Upper lobe of left lung (tissue), 6 donors: ENCODE measurements around the gene PDLIM4. TPM values are rescaled to one million over a fixed set of nuclear protein-coding genes. Genes with fewer than 3 reads are reported as not detected.

Source experiments
- ATAC-seq, 2 donors: fragments of 200-7000 bp; cut with Tn5 transposase; one replicate each; pipeline ENCODE4 v1.9.1; 2022; ENCODE audit warnings: mild to moderate bottlenecking in 2 of 2, moderate library complexity in 2 of 2; ENCODE audit not compliant: low FRiP score in 2 of 2
- DNase-seq, 2 donors: peaks; one replicate each; pipeline ENCODE4 v3.0.0-alpha.2; 2019 to 2020
- H3K27ac ChIP-seq, 4 donors: fragments of 200-600 bp; sonication (generic); one replicate each; pipeline ENCODE4 v1.5.1; 2016 to 2019
- H3K27me3 ChIP-seq, 4 donors: fragments of 200-600 bp; sonication (generic); one replicate each; pipeline ENCODE4 v1.5.1; 2017 to 2019
- H3K36me3 ChIP-seq, 4 donors: fragments of 200-600 bp; sonication (generic); one replicate each; pipeline ENCODE4 v1.5.1; 2016 to 2019
- H3K4me1 ChIP-seq, 4 donors: fragments of 200-600 bp; sonication (generic); one replicate each; pipeline ENCODE4 v1.5.1; 2018 to 2019
- H3K4me3 ChIP-seq, 4 donors: fragments of 200-600 bp; sonication (generic); one replicate each; pipeline ENCODE4 v1.5.1; 2017 to 2019; ENCODE audit warnings: mild to moderate bottlenecking in 2 of 4, moderate library complexity in 1 of 4
- H3K9me3 ChIP-seq, 4 donors: fragments of 200-600 bp; sonication (generic); one replicate each; pipeline ENCODE4 v1.5.1; 2018 to 2019
- CTCF ChIP-seq, 6 experiments: fragments of 450-650 bp in 4 of 6; fragments of 200-600 bp in 2 of 6; sonication (generic) in 2 of 6; IDR thresholded peaks; one replicate each; pipeline ENCODE4 v1.5.1; 2016 to 2019; ENCODE audit warnings: antibody characterized with exemption in 6 of 6
- EP300 ChIP-seq, 4 donors: sonication (generic); formaldehyde crosslinking; IDR thresholded peaks; one replicate each; pipeline ENCODE4 v1.5.1; 2017; ENCODE audit warnings: antibody characterized with exemption in 4 of 4, control low read depth in 2 of 4
- POLR2A ChIP-seq, 4 donors: fragments of 450-650 bp; IDR thresholded peaks; one replicate each; pipeline ENCODE4 v1.5.1; 2016 to 2017; ENCODE audit warnings: antibody characterized with exemption in 4 of 4, mild to moderate bottlenecking in 2 of 4
- POLR2AphosphoS5 ChIP-seq, 2 donors: sonication (generic); formaldehyde crosslinking; IDR thresholded peaks; one replicate each; pipeline ENCODE4 v1.5.1; 2017; ENCODE audit warnings: antibody characterized with exemption in 2 of 2
- WGBS, 2 donors: methylation state at CpG; one replicate each; pipeline ENCODE4 v1.1.5; 2017 to 2018; 5-methylcytosine and 5-hydroxymethylcytosine counted together
- total RNA-seq, 6 donors: library from RNA; depleted of rRNA in 4 of 6; stranded (reverse); fragments of >200 nt in 4 of 6; gene quantifications; one replicate each; pipeline versions ENCODE4 v1.1.0 to v1.2.1, GENCODE V29; 2016 to 2021
- donor health status: DM: no; HTN: no; CAD: no; lungs with moderate emphysema.
- donor health status: DM: no; HTN: yes; CAD: no; lungs with severe emphysema.

The PDLIM4 gene
- total RNA-seq, 6 donors from 2014 or later, result 3.3 to 14.2 (median 10.6) TPM

- H3K27ac ChIP-seq, result no peak overlapping the region
- no peak for ATAC-seq
Observed at GRCh38 chr5:132253452-132254320, 3.8 kb upstream of the PDLIM4 start.

GRCh38 chr5:132254321-132254977 is 3.0 kb upstream of the PDLIM4 start:
- WGBS, 2 donors, result 50 to 63% methylated on average over 1 to 7 of the region's 7 CpGs
- Histone ChIP-seq H3K4me3 (no peak overlapping the region), H3K4me1 (peaks cover 5 to 21% (median 10%) of the 10 kb centered on the region in 4 donors), H3K36me3 (no peaks in the 10 kb centered on the region), H3K27ac (no peak overlapping the region), H3K9me3 (no peaks in the 10 kb centered on the region), H3K27me3 (peaks cover 0 to 6% (median 3%) of the 10 kb centered on the region in 4 donors)
- DNase-seq (peak in 1 of 2 donors; percentile 59), ATAC-seq (no peak)
- TF ChIP-seq POLR2A (IDR thresholded peaks at IDR 0.05), result no peak
- TF ChIP-seq CTCF (IDR thresholded peaks at IDR 0.05), result no peak
- TF ChIP-seq EP300 (IDR thresholded peaks at IDR 0.05), result no peak
- no peak for TF ChIP-seq POLR2AphosphoS5 (IDR thresholded peaks at IDR 0.05)

More at GRCh38 chr5:132253452-132254320, 3.8 kb upstream of the PDLIM4 start:
- TF ChIP-seq POLR2AphosphoS5 (IDR thresholded peaks at IDR 0.05) (no peak), CTCF (IDR thresholded peaks at IDR 0.05) (no peak), EP300 (IDR thresholded peaks at IDR 0.05) (no peak), POLR2A (IDR thresholded peaks at IDR 0.05) (no peak)
- WGBS, 2 donors, result 74 to 85% methylated on average over 7 to 8 of the region's 8 CpGs
- H3K4me3 ChIP-seq, result no peak overlapping the region
- H3K36me3 ChIP-seq, result no peaks in the 10 kb centered on the region
- H3K4me1 ChIP-seq, result peaks cover 4 to 18% (median 9%) of the 10 kb centered on the region in 4 donors
- H3K9me3 ChIP-seq, result no peaks in the 10 kb centered on the region
- peak in 1 of 2 donors; percentile 22 for DNase-seq
- peaks cover 0 to 6% (median 3%) of the 10 kb centered on the region in 4 donors for H3K27me3 ChIP-seq

GRCh38 chr5:132256086-132256782 is 1.3 kb upstream of the PDLIM4 start:
- peaks cover 9 to 36% (median 16%) of the 10 kb centered on the region in 4 donors for H3K4me1 ChIP-seq
- no peaks in the 10 kb centered on the region for H3K36me3 ChIP-seq
- no peak overlapping the region for H3K4me3 ChIP-seq
- no peak for TF ChIP-seq POLR2A (IDR thresholded peaks at IDR 0.05)
- no peak for TF ChIP-seq CTCF (IDR thresholded peaks at IDR 0.05)
- no peak for TF ChIP-seq EP300 (IDR thresholded peaks at IDR 0.05)
- no peak for TF ChIP-seq POLR2AphosphoS5 (IDR thresholded peaks at IDR 0.05)
- no peaks in the 10 kb centered on the region for H3K9me3 ChIP-seq
- WGBS, 2 donors, result 97 to 99% methylated on average over 4 of the region's 4 CpGs
- no peak overlapping the region for H3K27ac ChIP-seq
- DNase-seq, result peak in 1 of 2 donors; percentile 6
- no peak for ATAC-seq
- peaks cover 0 to 6% (median 3%) of the 10 kb centered on the region in 4 donors for H3K27me3 ChIP-seq

- H3K4me1 ChIP-seq, result peaks cover 9 to 36% (median 16%) of the 10 kb centered on the region in 4 donors
- H3K4me3 ChIP-seq, result peak overlapping the region in 1 of 4 donors; percentile 54
- DNase-seq (no peak), ATAC-seq (no peak)
- H3K36me3 ChIP-seq, result no peaks in the 10 kb centered on the region
- no peak for TF ChIP-seq EP300 (IDR thresholded peaks at IDR 0.05)
- no peaks in the 10 kb centered on the region for H3K9me3 ChIP-seq
- 95% methylated on average over 6 of the region's 6 CpGs for WGBS, 2 donors
- H3K27ac ChIP-seq, result no peak overlapping the region
- peaks cover 0 to 6% (median 3%) of the 10 kb centered on the region in 4 donors for H3K27me3 ChIP-seq
Observed at GRCh38 chr5:132256783-132257130, 739 bp upstream of the PDLIM4 start.
